Fibroblast of pulmonary artery (primary cell): ENCODE measurements around the gene MAGI2.

Experiments used
- DNase-seq: peaks from one replicate; pipeline ENCODE4 v3.0.0-alpha.2; 2010; ENCODE audit warnings: low read depth
- H3K4me3 ChIP-seq: replicated peaks from 2 replicates; pipeline ENCODE4 v1.5.1; 2011; ENCODE audit warnings: low read depth, mild to moderate bottlenecking, control low read depth, low read length, moderate library complexity
- TF ChIP-seq, protein P1 (sequence below): IDR thresholded peaks from 2 replicates; pipeline ENCODE4 v1.5.1; 2011; ENCODE audit warnings: mild to moderate bottlenecking, control low read depth, low read length, inconsistent platforms; ENCODE audit errors: missing control alignments

The MAGI2 gene

GRCh38 chr7:78441737-78442136, 1011.7 kb downstream of the MAGI2 start:
- no peak for DNase-seq
- no peak overlapping the region for H3K4me3 ChIP-seq
- TF ChIP-seq, protein P1, sequence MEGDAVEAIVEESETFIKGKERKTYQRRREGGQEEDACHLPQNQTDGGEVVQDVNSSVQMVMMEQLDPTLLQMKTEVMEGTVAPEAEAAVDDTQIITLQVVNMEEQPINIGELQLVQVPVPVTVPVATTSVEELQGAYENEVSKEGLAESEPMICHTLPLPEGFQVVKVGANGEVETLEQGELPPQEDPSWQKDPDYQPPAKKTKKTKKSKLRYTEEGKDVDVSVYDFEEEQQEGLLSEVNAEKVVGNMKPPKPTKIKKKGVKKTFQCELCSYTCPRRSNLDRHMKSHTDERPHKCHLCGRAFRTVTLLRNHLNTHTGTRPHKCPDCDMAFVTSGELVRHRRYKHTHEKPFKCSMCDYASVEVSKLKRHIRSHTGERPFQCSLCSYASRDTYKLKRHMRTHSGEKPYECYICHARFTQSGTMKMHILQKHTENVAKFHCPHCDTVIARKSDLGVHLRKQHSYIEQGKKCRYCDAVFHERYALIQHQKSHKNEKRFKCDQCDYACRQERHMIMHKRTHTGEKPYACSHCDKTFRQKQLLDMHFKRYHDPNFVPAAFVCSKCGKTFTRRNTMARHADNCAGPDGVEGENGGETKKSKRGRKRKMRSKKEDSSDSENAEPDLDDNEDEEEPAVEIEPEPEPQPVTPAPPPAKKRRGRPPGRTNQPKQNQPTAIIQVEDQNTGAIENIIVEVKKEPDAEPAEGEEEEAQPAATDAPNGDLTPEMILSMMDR: no peak

DNA sequence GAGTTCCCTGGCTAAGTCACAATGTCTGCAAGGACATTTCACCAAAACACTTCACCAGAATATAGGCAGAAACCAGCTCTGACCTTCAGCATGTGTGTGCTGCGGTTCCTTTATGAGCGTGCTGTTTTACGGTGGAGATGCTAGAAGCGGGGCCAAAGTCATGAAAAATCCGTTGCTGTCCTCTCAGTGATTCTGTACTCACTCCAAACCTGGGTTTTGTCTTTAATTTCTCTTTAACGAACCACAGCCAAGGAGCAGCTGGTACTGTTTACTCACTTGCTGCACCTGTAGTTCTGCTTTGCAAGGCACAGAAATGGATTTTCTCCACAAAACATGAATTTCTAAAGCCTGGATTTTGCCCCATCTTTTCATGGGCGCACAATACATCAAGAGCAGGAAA, 1015.0 kb downstream of the MAGI2 start:
- H3K4me3 ChIP-seq: no peak overlapping the region
- DNase-seq: no peak
- TF ChIP-seq, protein P1: no peak

GRCh38 chr7:78437118-78437517, 1016.3 kb downstream of the MAGI2 start:
- peak; percentile 16 for DNase-seq
- no peak overlapping the region for H3K4me3 ChIP-seq
- TF ChIP-seq, protein P1: no peak

DNA sequence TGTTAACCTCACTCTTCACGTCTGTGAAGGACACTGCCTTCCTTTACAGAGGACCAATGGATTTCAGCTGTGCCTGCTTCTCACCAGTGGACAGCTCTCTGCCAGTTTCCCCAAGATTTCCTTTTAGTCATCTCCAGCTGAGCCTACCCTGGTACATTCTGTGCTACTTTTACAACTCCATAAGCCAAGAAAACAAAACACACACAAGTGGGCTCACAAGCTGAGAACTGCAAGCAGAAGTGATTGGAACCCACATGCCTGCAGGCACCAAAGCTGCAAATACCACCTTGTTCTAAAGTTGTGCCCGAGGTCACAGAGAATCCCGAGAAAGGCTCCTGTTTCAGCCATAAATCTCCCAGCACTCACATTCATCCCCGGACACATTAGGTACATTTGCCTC, 1018.1 kb downstream of the MAGI2 start:
- H3K4me3 ChIP-seq: no peak overlapping the region
- TF ChIP-seq, protein P1: no peak
- no peak for DNase-seq

GRCh38 chr7:78434281-78434680, 1019.2 kb downstream of the MAGI2 start:
- TF ChIP-seq, protein P1: no peak

GRCh38 chr7:78433421-78433820, 1020.0 kb downstream of the MAGI2 start:
- TF ChIP-seq, protein P1: no peak
- H3K4me3 ChIP-seq: no peak overlapping the region

More at GRCh38 chr7:78434281-78434680, 1019.2 kb downstream of the MAGI2 start:
- no peak overlapping the region for H3K4me3 ChIP-seq
- DNase-seq: no peak

GRCh38 chr7:78429878-78430277, 1023.6 kb downstream of the MAGI2 start:
- TF ChIP-seq, protein P1: no peak
- DNase-seq: no peak
- H3K4me3 ChIP-seq: no peak overlapping the region

More at GRCh38 chr7:78433421-78433820, 1020.0 kb downstream of the MAGI2 start:
- no peak for DNase-seq
